CD14-positive monocyte (primary cell): ENCODE results near the gene IFNA17. TPM values are rescaled to one million over a fixed set of nuclear protein-coding genes. Genes with fewer than 3 reads are reported as not detected.
A peak's percentile ranks its signal among the peaks of the same experiment; 100 is the strongest.

Experiments used
- DNase-seq, 3 donors: peaks; one replicate each; pipeline ENCODE4 v3.0.0-alpha.2; 2011 to 2022
- H2AFZ ChIP-seq: 2 replicates; pipeline ENCODE4 v1.6.0; 2012; ENCODE audit warnings: mild to moderate bottlenecking, low read depth, low read length, inconsistent platforms; ENCODE audit not compliant: insufficient read depth, poor library complexity, severe bottlenecking
- H3K27ac ChIP-seq, 2 donors: 1 replicate in 1 of 2; 2 replicates in 1 of 2; pipeline ENCODE4 v1.5.1; 2012 to 2013; ENCODE audit warnings: low read length in 2 of 2, control low read depth in 1 of 2, inconsistent platforms in 1 of 2, low read depth in 1 of 2, mild to moderate bottlenecking in 1 of 2
- H3K27me3 ChIP-seq, 2 donors: one replicate each; pipeline versions ENCODE4 v1.6.0 to v1.6.1; 2011 to 2013; ENCODE audit warnings: low read length in 2 of 2; ENCODE audit not compliant: control insufficient read depth in 2 of 2, insufficient read depth in 2 of 2
- H3K36me3 ChIP-seq, 2 donors: replicated peaks in 1 of 2; 1 replicate in 1 of 2; 2 replicates in 1 of 2; pipeline versions ENCODE4 v1.5.1 to v1.6.1; 2012 to 2013; ENCODE audit warnings: low read length in 2 of 2, control low read depth in 1 of 2, inconsistent platforms in 1 of 2, mild to moderate bottlenecking in 1 of 2; ENCODE audit not compliant: insufficient read depth in 2 of 2, control insufficient read depth in 1 of 2
- H3K4me1 ChIP-seq, 2 donors: 1 replicate in 1 of 2; 2 replicates in 1 of 2; pipeline versions ENCODE4 v1.5.1 to v1.6.1; 2012 to 2013; ENCODE audit warnings: low read length in 2 of 2, control low read depth in 1 of 2, inconsistent platforms in 1 of 2, mild to moderate bottlenecking in 1 of 2, moderate library complexity in 1 of 2; ENCODE audit not compliant: insufficient read depth in 2 of 2, control insufficient read depth in 1 of 2
- H3K4me2 ChIP-seq: replicated peaks from 2 replicates; pipeline ENCODE3; 2012; ENCODE audit warnings: low read length, moderate library complexity, mild to moderate bottlenecking; ENCODE audit not compliant: poor library complexity, severe bottlenecking; ENCODE audit errors: extremely low read depth
- H3K4me3 ChIP-seq, 3 experiments: fragments of 200-600 bp in 1 of 3; sonication (generic) in 1 of 3; replicated peaks in 1 of 3; 1 replicate in 2 of 3; 2 replicates in 1 of 3; pipeline ENCODE4 v1.5.1; 2011 to 2013; ENCODE audit warnings: low read length in 3 of 3, mild to moderate bottlenecking in 3 of 3, control low read depth in 2 of 3, low read depth in 2 of 3, inconsistent platforms in 1 of 3, moderate library complexity in 1 of 3
- H3K79me2 ChIP-seq: 2 replicates; pipeline ENCODE4 v1.6.0; 2012; ENCODE audit warnings: mild to moderate bottlenecking, control low read depth, inconsistent platforms, low read length, moderate library complexity; ENCODE audit not compliant: insufficient read depth
- H3K9ac ChIP-seq: 2 replicates; pipeline ENCODE4 v1.6.0; 2017; ENCODE audit warnings: low read length, mild to moderate bottlenecking; ENCODE audit not compliant: insufficient read depth, poor library complexity, severe bottlenecking
- H3K9me3 ChIP-seq, 2 donors: replicated peaks in 1 of 2; 1 replicate in 1 of 2; 2 replicates in 1 of 2; pipeline versions ENCODE4 v1.5.1 to v1.6.1; 2012 to 2013; ENCODE audit warnings: low read length in 2 of 2, control low read depth in 1 of 2; ENCODE audit not compliant: control insufficient read depth in 1 of 2, insufficient read depth in 1 of 2
- H4K20me1 ChIP-seq: 2 replicates; pipeline ENCODE4 v1.6.0; 2012; ENCODE audit warnings: mild to moderate bottlenecking, low read length, control low read depth, moderate library complexity; ENCODE audit not compliant: insufficient read depth
- H3K27ac Mint-ChIP-seq, 7 donors: one replicate each; pipeline ENCODE4 v1.8.0; 2020; ENCODE audit warnings: mild to moderate bottlenecking in 7 of 7, mixed read lengths in 7 of 7, moderate library complexity in 6 of 7, inconsistent platforms in 2 of 7
- H3K27me3 Mint-ChIP-seq, 3 donors: one replicate each; pipeline ENCODE4 v1.8.0; 2021 to 2022; ENCODE audit warnings: low read depth in 3 of 3, mild to moderate bottlenecking in 3 of 3, mixed read lengths in 3 of 3, moderate library complexity in 3 of 3, inconsistent platforms in 1 of 3
- H3K36me3 Mint-ChIP-seq, 2 donors: one replicate each; pipeline ENCODE4 v1.8.0; 2020; ENCODE audit warnings: mixed read lengths in 2 of 2, inconsistent platforms in 1 of 2, mild to moderate bottlenecking in 1 of 2
- H3K4me1 Mint-ChIP-seq: one replicate; pipeline ENCODE4 v1.8.0; 2020; ENCODE audit warnings: mild to moderate bottlenecking, mixed read lengths
- H3K4me3 Mint-ChIP-seq, 2 donors: one replicate each; pipeline ENCODE4 v1.8.0; 2020; ENCODE audit warnings: mild to moderate bottlenecking in 2 of 2, mixed read lengths in 2 of 2, moderate library complexity in 1 of 2
- H3K9me3 Mint-ChIP-seq, 7 donors: one replicate each; pipeline ENCODE4 v1.8.0; 2020 to 2022; ENCODE audit warnings: mixed read lengths in 7 of 7, mild to moderate bottlenecking in 6 of 7, moderate library complexity in 6 of 7, inconsistent platforms in 2 of 7
- WGBS: methylation state at CpG from one replicate; pipeline ENCODE4 v1.1.5; 2013; ENCODE audit warnings: missing lambda C conversion rate; ENCODE audit not compliant: insufficient coverage; 5-methylcytosine and 5-hydroxymethylcytosine counted together
- intact Hi-C, 2 donors: fragments of 100-400 bp; cut with micrococcal nuclease; formaldehyde crosslinking; loops; one replicate each; pipeline versions ENCODE4 v1.15.0 to v1.15.1; 2023
- polyA plus RNA-seq, 3 donors: library from polyadenylated mRNA; depleted of rRNA in 1 of 3; unstranded in 2 of 3; stranded (reverse) in 1 of 3; fragments of 300-500 nt in 2 of 3; fragments of >200 nt in 1 of 3; fragmentation: Illumina TruSeq in 2 of 3; gene quantifications; 1 replicate in 2 of 3; 2 replicates in 1 of 3; pipeline ENCODE4 v1.2.3, GENCODE V29; 2012 to 2021
- TF ChIP-seq, protein P1 (sequence below): fragments of 200-600 bp; IDR thresholded peaks from one replicate; pipeline ENCODE4 v1.8.0; 2022; ENCODE audit warnings: antibody characterized with exemption, mild to moderate bottlenecking

The IFNA17 gene
- polyA plus RNA-seq, 3 donors = not detected

DNA sequence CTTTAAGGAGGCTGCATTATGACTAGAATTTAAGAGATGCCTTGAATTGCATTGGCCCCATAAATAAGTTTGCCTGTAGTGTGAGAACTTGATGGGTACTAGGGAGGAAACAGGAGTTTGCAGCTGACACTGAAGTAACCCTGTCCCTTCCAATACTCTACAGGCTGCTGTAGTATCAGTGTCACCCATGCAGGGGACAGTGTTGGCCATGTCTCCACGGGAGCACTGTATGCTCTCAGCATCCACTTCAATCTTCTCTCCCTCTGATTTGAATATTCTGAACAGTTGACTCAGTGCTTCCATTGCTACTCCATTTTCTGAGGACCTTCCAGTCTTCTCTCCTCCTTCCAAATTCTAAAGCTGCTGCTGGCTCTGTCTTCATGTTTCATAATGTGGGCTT, 23.2 kb upstream of the IFNA17 start:
- Histone ChIP-seq H3K27me3 (peaks cover 8 to 18% of the 10 kb centered on the region in 2 donors), H3K27ac (no peak overlapping the region), H3K4me2 (no peak overlapping the region), H3K79me2 (no peaks in the 10 kb centered on the region), H2AFZ (no peak overlapping the region), H3K9me3 (no peaks in the 10 kb centered on the region), H3K4me3 (no peak overlapping the region), H3K4me1 (peaks cover 22 to 23% of the 10 kb centered on the region in 2 donors), H3K9ac (no peak overlapping the region), H3K36me3 (no peaks in the 10 kb centered on the region), H4K20me1 (no peaks in the 10 kb centered on the region)
- TF ChIP-seq, protein P1, sequence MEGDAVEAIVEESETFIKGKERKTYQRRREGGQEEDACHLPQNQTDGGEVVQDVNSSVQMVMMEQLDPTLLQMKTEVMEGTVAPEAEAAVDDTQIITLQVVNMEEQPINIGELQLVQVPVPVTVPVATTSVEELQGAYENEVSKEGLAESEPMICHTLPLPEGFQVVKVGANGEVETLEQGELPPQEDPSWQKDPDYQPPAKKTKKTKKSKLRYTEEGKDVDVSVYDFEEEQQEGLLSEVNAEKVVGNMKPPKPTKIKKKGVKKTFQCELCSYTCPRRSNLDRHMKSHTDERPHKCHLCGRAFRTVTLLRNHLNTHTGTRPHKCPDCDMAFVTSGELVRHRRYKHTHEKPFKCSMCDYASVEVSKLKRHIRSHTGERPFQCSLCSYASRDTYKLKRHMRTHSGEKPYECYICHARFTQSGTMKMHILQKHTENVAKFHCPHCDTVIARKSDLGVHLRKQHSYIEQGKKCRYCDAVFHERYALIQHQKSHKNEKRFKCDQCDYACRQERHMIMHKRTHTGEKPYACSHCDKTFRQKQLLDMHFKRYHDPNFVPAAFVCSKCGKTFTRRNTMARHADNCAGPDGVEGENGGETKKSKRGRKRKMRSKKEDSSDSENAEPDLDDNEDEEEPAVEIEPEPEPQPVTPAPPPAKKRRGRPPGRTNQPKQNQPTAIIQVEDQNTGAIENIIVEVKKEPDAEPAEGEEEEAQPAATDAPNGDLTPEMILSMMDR = no peak
- Mint-ChIP-seq H3K27ac (no peak overlapping the region), H3K4me1 (peaks cover 33% of the 10 kb centered on the region), H3K4me3 (peak overlapping the region in 1 of 2 donors; percentile 50), H3K9me3 (peaks cover 0 to 4% (median 0%) of the 10 kb centered on the region in 7 donors), H3K27me3 (peaks cover 10 to 24% (median 23%) of the 10 kb centered on the region in 3 donors), H3K36me3 (no peaks in the 10 kb centered on the region)
- WGBS = 64% methylated on average over 1 of the region's 1 CpG
- intact Hi-C loops = loop anchor here in 1 of 2 donors (10.0 kb wide), 2 partner anchors 74 to 204 kb away; no protein-coding TSS in a partner anchor
- DNase-seq = no peak

DNA sequence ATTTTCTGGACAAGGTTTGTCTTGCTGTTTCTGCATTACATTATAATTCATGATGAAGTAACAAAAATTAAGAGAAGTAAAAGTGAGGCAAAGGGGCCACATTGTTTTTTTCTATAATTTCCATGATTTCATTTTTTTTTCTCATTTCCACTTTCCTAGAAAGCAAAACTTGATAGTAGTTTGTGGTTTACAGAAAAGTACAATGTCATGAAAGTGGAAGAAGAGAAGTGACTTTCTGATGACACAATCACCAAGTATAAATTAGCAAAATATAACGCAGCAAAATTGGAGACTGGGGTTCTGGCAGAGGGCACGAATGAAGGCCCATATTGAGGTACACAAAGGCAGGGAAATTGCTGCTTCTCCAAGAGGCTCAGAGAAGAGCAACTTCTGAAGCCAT, 16.8 kb upstream of the IFNA17 start:
- Mint-ChIP-seq H3K4me1 (peaks cover 17% of the 10 kb centered on the region), H3K4me3 (peak overlapping the region in 1 of 2 donors; percentile 57), H3K36me3 (no peaks in the 10 kb centered on the region), H3K27me3 (peaks cover 18 to 34% (median 23%) of the 10 kb centered on the region in 3 donors), H3K27ac (peak overlapping the region in 1 of 7 donors; percentile 59), H3K9me3 (peaks cover 0 to 4% (median 0%) of the 10 kb centered on the region in 7 donors)
- no peak overlapping the region for H2AFZ ChIP-seq
- H4K20me1 ChIP-seq = no peaks in the 10 kb centered on the region
- no peak overlapping the region for H3K9ac ChIP-seq
- no peaks in the 10 kb centered on the region for H3K9me3 ChIP-seq
- TF ChIP-seq, protein P1 = no peak
- H3K4me3 ChIP-seq = no peak overlapping the region
- peaks cover 17 to 44% of the 10 kb centered on the region in 2 donors for H3K27me3 ChIP-seq
- H3K36me3 ChIP-seq = no peaks in the 10 kb centered on the region
- H3K79me2 ChIP-seq = no peaks in the 10 kb centered on the region
- H3K4me2 ChIP-seq = no peak overlapping the region
- H3K4me1 ChIP-seq = peaks cover 19 to 20% of the 10 kb centered on the region in 2 donors
- intact Hi-C loops = no loop called here
- no peak overlapping the region for H3K27ac ChIP-seq
- peak; percentile 17 to 31 (median 30) for DNase-seq
- WGBS = no CpG with 5 or more reads among the region's 2 CpGs
